Measurements from ENCODE around the gene LILRA1.
"Not testable (repeated sequence)": the region's sequence is repeated elsewhere in the genome, so short reads cannot be mapped to it uniquely, and the experiment has no call there.

The LILRA1 gene

DNA sequence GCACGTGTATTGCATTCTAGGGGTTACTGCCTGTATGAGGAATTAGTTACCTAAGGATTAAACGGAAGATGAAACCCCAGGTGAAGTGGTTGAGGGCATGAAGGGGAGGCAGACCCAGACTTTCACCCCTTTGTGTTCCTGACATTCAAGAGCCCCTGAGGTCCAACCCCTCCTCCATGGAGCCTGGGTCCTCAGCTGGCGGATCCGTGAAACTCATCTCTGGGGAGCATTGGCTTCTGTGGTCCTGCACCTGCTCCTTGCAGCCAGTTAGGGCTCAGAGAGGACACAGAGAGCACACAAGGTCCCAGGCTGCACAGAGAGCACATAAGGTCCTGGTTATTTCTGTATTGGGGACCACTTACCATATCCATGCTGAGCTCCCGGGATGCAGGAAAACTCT, 7.0 kb upstream of the LILRA1 start:
- no peak for DNase-seq (ENCODE audit: low read depth, low spot score)
- TF ChIP-seq, protein P1, sequence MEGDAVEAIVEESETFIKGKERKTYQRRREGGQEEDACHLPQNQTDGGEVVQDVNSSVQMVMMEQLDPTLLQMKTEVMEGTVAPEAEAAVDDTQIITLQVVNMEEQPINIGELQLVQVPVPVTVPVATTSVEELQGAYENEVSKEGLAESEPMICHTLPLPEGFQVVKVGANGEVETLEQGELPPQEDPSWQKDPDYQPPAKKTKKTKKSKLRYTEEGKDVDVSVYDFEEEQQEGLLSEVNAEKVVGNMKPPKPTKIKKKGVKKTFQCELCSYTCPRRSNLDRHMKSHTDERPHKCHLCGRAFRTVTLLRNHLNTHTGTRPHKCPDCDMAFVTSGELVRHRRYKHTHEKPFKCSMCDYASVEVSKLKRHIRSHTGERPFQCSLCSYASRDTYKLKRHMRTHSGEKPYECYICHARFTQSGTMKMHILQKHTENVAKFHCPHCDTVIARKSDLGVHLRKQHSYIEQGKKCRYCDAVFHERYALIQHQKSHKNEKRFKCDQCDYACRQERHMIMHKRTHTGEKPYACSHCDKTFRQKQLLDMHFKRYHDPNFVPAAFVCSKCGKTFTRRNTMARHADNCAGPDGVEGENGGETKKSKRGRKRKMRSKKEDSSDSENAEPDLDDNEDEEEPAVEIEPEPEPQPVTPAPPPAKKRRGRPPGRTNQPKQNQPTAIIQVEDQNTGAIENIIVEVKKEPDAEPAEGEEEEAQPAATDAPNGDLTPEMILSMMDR (IDR thresholded peaks at IDR 0.05; ENCODE audit: low read depth, low read length) = no peak
- in situ Hi-C loops (cut with HindIII; ENCODE audit: low sequenced_read_pairs) = no loop called here
- no peak overlapping the region for H3K4me3 ChIP-seq (ENCODE audit: low read depth, low read length)

DNA sequence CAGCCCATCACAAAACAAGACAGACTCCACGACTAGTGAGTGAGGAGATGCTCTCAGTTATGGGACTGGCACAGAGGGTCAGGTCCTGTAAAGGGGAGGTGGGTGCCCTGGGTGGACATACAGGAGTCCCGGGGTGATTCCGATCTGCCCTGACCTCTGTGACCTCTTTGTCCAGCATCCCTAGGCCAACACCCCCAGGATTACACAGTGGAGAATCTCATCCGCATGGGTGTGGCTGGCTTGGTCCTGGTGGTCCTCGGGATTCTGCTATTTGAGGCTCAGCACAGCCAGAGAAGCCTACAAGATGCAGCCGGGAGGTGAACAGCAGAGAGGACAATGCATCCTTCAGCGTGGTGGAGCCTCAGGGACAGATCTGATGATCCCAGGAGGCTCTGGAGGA, 6.4 kb upstream of the LILRA1 start:
- no peak for DNase-seq (ENCODE audit: low read depth, low spot score)
- in situ Hi-C loops (cut with HindIII; ENCODE audit: low sequenced_read_pairs) = no loop called here
- TF ChIP-seq, protein P1 (IDR thresholded peaks at IDR 0.05; ENCODE audit: low read depth, low read length) = no peak
- no peak overlapping the region for H3K4me3 ChIP-seq (ENCODE audit: low read depth, low read length)

DNA sequence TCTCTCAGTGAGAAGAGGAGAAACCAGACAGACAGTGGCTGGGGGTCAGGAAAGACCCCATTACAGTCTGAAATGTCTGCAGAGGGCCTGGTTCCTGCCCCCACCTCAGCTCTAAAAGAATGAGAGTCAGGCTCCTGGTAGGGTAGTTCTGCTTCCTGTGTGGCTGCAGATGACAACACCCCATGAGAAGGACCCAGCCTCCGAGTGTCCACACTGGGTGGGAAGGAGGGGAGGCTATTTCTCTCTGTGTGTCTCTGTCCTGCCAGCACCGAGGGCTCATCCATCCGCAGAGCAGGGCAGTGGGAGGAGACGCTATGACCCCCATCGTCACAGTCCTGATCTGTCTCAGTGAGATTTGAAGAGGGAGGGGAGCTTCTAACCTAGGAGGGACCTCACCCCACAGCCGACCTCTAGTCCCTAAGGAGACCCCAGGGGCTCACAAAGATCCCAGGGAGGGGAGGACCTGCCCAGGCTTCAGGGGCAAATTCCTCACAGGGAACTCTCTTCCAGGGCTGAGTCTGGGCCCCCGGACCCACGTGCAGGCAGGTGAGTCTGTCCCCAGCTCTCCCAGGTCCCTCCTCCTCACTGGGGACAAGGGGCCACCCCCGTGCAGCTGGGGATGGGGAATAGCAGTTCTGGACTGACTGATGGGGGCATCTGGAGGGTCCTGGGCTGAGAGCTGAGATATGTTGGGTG, 647 bp downstream of the LILRA1 start:
- in situ Hi-C loops (cut with HindIII; ENCODE audit: low sequenced_read_pairs); H3K4me3 ChIP-seq (ENCODE audit: low read depth, low read length); DNase-seq (ENCODE audit: low read depth, low spot score): not testable (repeated sequence)

DNA sequence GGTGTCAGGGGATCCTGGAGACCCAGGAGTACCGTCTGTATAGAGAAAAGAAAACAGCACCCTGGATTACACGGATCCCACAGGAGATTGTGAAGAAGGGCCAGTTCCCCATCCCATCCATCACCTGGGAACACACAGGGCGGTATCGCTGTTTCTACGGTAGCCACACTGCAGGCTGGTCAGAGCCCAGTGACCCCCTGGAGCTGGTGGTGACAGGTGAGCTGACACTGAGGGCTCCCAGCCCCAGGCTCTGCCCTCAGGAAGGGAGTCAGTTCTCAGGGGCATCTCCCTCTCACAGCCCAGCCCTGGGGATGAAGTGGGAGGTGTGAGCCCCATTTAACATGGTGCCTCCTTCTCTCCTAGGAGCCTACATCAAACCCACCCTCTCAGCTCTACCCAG, 1.3 kb downstream of the LILRA1 start:
- DNase-seq (ENCODE audit: low read depth, low spot score) = no peak
- TF ChIP-seq, protein P1 (IDR thresholded peaks at IDR 0.05; ENCODE audit: low read depth, low read length) = no peak
- in situ Hi-C loops (cut with HindIII; ENCODE audit: low sequenced_read_pairs) = no loop called here
- H3K4me3 ChIP-seq (ENCODE audit: low read depth, low read length) = no peak overlapping the region

DNA sequence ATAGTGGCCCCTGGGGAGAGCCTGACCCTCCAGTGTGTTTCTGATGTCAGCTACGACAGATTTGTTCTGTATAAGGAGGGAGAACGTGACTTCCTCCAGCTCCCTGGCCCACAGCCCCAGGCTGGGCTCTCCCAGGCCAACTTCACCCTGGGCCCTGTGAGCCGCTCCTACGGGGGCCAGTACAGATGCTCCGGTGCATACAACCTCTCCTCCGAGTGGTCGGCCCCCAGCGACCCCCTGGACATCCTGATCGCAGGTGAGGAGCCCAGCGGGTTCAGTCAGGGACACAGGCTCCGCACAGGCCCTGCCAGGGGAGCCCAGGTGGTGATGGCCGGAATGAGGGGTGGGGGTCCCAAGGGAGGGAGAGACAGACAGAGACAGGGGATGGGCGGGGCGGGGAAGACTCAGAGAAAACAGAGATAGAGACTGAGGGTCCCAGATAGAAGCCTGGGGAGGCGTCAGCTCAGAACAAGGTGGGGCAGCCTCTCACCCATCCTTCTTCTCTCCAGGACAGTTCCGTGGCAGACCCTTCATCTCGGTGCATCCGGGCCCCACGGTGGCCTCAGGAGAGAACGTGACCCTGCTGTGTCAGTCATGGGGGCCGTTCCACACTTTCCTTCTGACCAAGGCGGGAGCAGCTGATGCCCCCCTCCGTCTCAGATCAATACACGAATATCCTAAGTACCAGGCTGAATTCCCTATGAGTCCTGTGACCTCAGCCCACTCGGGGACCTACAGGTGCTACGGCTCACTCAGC, 2.4 kb downstream of the LILRA1 start:
- H3K4me3 ChIP-seq (ENCODE audit: low read depth, low read length); DNase-seq (ENCODE audit: low read depth, low spot score); in situ Hi-C loops (cut with HindIII; ENCODE audit: low sequenced_read_pairs): not testable (repeated sequence)

DNA sequence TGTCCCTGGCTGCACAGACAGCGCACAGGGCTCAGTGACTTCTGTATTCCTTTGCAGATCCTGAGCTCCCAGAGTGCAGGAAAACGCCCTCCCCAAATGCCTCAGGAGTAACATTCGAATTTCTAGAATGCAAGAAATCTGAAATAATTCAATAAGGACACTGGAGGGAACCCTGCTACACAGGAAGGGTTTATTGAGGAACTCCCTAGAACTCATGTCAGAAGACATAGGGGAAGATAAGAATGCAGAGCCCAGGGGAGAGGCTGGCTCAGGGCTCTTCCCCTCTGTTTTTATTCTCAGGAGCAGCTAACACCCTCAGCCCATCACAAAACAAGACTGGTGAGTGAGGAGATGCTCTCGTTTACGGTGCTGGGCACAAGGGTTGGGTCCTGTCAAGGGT, 6.8 kb downstream of the LILRA1 start:
- no peak for DNase-seq (ENCODE audit: low read depth, low spot score)
- TF ChIP-seq, protein P1 (IDR thresholded peaks at IDR 0.05; ENCODE audit: low read depth, low read length) = no peak
- in situ Hi-C loops (cut with HindIII; ENCODE audit: low sequenced_read_pairs) = no loop called here
- no peak overlapping the region for H3K4me3 ChIP-seq (ENCODE audit: low read depth, low read length)

DNA sequence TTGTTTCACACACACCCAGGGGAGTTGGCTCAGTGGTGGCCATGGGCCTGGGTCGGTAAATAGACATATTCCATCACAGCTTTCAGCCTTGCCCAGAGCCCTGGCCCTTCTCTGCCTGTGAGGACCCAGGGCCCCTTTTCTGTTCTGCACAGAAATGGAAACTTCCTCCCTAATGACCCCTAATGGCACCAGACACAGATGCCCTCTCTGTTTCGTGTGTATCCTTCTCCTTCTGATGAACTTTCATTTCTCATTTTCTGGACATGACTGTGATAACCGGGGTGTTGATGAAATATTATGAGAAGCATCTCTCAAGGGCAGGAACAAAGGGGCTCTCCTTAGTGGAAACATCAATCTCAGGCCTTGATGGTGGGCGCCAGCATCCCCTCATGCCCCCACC, 12.8 kb downstream of the LILRA1 start:
- no peak for DNase-seq (ENCODE audit: low read depth, low spot score)
- H3K4me3 ChIP-seq (ENCODE audit: low read depth, low read length) = no peak overlapping the region
- TF ChIP-seq, protein P1 (IDR thresholded peaks at IDR 0.05; ENCODE audit: low read depth, low read length) = no peak
- in situ Hi-C loops (cut with HindIII; ENCODE audit: low sequenced_read_pairs) = no loop called here
